GM18951 (cell line): ENCODE results near the gene FBLIM1.

ENCODE experiments used
- POLR2A ChIP-seq: IDR thresholded peaks from 4 replicates; pipeline ENCODE4 v1.6.1; 2011; ENCODE audit warnings: mild to moderate bottlenecking; ENCODE audit not compliant: insufficient read length, insufficient read depth; ENCODE audit errors: extremely low read depth
- in situ Hi-C: fragments of 300-500 bp; cut with MboI; formaldehyde crosslinking; loops from one replicate; pipeline ENCODE4 v1.12.0; 2022; ENCODE audit warnings: low sequenced_read_pairs, mixed read lengths, inconsistent platforms; ENCODE audit not compliant: unreplicated experiment

FBLIM1 gene

DNA sequence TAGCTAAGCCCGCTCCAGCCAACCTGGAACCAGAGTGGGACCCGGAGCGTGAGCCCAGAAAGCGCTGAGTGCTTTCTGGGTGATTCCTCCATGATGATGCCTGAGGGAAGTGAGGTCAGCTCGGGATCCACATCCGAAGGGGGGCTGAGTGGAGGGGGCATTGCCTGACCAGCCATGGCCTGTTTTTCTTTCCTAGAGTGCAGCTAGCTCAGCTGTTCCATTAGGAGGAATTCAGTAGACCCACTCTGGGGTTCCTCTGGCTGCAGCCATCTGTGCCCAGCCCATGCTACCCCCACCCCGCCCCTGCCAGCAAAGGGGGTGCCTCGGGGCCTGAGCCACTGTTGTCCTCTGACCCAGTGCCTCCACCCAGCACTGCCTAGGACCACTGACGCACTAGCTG is 32.1 kb upstream of the FBLIM1 start:
- in situ Hi-C loops, result loop anchor here (25.0 kb wide), 1 partner anchor 389 kb away; no protein-coding TSS in a partner anchor
- no peak for TF ChIP-seq POLR2A

DNA sequence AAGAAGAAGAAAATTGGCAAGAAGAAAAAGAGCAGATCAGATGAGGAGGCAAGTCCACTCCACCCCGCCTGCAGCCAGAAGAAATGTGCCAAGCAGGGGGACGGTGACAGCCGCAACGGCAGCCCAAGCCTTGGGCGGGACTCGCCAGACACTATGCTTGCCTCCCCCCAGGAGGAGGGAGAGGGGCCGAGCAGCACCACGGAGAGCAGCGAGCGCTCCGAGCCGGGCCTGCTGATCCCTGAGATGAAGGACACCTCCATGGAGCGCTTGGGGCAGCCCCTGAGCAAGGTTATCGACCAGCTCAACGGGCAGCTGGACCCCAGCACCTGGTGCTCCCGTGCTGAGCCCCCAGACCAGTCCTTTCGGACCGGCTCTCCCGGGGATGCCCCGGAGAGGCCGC is 31.6 kb upstream of the FBLIM1 start:
- TF ChIP-seq POLR2A, result no peak
- in situ Hi-C loops, result loop anchor here (25.0 kb wide), 1 partner anchor 390 kb away; no protein-coding TSS in a partner anchor

DNA sequence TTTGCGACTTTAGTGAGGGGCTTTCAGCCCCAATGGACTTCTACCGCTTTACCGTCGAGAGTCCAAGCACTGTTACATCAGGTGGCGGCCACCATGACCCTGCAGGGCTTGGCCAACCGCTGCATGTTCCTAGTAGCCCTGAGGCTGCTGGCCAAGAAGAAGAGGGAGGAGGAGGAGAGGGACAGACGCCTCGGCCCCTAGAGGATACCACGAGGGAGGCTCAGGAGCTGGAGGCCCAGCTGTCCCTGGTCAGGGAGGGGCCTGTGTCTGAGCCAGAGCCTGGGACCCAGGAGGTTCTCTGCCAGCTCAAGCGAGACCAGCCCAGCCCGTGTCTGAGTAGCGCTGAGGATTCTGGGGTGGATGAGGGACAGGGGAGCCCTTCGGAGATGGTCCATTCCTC is 31.2 kb upstream of the FBLIM1 start:
- in situ Hi-C loops, result loop anchor here (25.0 kb wide), 1 partner anchor 390 kb away; no protein-coding TSS in a partner anchor
- no peak for TF ChIP-seq POLR2A

DNA sequence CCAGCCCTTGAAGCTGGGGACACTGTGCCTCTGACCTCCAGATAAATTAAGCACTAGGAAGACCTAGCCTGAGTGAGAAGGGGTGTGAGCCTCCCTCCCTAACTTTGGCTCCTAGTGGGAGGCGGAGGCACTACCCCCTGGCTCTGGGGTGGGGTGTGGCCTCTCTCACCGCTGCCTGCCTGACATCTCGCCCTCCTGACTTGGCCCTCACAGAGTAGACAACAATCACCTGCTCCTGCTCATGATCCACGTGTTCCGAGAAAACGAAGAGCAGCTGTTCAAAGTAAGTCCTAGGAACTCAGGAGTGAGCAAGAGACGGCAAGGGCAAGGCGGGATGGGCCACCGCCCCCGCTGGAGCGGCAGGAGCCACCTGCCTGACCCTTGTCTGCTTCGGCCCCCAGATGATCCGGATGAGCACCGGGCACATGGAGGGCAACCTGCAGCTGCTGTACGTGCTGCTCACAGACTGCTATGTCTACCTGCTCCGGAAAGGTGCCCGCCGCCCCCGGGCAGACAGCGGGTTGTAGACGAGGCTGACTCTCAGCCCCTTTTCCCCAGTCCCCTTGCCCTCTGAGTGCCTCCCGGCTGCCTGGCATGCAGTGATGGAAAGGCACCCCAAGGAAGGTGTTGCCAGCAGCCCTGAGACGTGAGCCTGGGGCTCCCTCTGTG is 30.6 kb upstream of the FBLIM1 start:
- no peak for TF ChIP-seq POLR2A
- in situ Hi-C loops, result loop anchor here (25.0 kb wide), 1 partner anchor 391 kb away; no protein-coding TSS in a partner anchor

DNA sequence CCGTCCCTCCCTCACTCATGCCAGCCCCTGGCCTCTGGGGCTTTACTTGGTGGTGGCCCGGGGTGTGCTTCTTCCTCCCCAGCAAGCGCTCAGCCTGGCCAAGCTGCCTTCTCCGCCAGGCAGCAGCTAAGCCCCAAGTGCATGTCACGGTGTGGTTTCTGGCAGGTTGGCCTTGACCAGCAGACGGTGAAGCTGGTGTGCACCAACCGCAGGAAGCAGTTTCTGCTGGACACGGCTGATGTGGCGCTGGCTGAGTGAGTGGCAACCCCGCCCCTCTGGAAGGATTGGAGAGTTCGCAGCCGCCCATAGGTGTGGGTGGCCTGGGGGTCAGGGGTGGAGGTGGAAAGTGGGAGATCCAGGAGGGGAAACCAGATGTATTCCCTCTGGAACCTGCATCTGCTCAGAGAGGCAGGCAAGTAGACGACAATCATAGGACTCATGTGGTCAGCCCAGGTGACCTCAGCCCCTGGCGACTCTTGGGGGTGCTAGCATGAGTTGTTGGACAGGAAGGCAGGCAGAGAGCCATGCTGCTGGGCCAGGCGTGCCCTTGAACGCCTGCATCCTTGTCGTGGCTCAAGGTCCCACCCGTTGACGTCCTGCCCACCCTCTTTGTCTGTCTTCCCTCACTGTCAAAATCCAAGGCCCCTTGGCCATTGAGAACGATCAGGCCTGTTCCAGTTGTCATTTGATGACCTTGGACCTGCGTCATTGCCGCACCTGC is 29.5 kb upstream of the FBLIM1 start:
- in situ Hi-C loops, result loop anchor here (25.0 kb wide), 1 partner anchor 392 kb away; no protein-coding TSS in a partner anchor
- no peak for TF ChIP-seq POLR2A

DNA sequence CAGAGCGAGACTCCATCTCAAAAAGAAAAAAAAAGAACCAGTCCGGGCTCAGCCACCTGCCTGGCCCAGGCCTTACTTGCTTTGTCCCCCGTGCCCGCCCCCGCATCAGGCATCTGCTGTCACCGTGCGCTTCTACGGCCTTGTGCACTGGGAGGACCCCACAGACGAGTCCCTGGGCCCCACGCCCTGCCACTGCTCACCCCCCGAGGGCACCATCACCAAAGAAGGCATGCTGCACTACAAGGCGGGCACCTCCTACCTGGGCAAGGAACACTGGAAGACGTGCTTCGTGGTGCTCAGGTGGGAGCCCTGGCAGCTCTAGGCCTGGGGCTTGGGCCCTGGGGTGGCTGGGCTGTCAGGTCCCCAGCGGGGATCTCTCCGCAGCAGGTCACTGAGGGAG is 28.2 kb upstream of the FBLIM1 start:
- in situ Hi-C loops, result loop anchor here (25.0 kb wide), 1 partner anchor 393 kb away; no protein-coding TSS in a partner anchor
- TF ChIP-seq POLR2A, result no peak

DNA sequence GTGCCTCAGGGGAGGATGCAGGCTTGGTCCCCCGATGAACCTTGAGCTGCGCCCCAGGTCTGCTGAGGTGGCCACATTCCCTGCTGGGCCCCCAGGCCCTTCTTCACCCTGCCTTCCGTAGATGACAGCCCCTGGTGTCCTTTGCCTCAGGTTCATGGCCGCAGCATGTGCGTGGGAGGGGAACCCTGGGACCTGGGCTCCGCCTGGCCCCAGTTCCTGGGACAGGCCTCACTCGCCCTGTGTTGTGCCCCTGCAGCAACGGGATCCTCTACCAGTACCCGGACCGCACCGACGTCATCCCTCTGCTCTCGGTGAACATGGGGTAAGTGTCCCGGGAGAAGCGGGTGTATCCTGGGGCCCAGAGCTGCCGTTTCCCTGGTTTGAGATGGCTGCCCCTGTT is 27.7 kb upstream of the FBLIM1 start:
- in situ Hi-C loops, result loop anchor here (25.0 kb wide), 1 partner anchor 394 kb away; no protein-coding TSS in a partner anchor
- TF ChIP-seq POLR2A, result no peak

DNA sequence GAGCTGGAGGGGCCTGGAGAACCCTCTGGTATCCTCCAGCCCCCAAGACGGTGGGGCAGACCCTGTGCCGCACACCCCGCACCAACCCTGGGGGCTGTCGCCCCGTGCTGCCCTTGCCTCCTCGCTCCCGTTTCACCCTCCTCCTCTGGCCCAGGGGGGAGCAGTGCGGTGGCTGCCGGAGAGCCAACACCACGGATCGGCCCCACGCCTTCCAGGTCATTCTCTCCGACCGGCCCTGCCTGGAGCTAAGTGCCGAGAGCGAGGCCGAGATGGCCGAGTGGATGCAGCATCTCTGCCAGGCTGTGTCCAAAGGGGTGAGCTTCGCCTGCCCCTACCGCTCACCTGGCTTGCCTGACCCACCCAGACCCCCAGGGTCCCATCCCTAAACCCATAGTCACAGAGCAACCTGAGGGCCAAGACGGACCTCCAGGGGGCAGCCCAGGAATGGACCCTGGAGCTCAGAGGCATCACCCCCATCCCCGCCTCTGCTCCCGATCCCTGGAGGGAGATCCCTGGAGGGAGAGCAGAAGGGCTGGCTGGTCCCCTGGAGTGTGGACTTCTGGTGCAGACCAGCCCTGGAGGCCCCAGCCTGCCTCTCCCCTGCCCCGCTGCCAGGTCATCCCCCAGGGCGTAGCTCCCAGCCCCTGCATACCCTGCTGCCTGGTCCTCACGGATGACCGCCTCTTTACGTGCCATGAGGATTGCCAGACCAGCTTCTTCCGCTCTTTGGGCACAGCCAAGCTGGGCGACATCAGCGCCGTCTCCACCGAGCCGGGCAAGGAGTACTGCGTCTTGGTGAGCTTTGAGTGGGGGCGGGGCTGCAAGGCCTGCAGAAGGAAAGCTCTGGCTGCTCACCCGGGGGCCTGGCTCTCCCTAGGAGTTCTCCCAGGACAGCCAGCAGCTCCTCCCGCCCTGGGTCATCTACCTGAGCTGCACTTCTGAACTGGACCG is 26.6 kb upstream of the FBLIM1 start:
- no peak for TF ChIP-seq POLR2A
- in situ Hi-C loops, result loop anchor here (25.0 kb wide), 1 partner anchor 395 kb away; no protein-coding TSS in a partner anchor

DNA sequence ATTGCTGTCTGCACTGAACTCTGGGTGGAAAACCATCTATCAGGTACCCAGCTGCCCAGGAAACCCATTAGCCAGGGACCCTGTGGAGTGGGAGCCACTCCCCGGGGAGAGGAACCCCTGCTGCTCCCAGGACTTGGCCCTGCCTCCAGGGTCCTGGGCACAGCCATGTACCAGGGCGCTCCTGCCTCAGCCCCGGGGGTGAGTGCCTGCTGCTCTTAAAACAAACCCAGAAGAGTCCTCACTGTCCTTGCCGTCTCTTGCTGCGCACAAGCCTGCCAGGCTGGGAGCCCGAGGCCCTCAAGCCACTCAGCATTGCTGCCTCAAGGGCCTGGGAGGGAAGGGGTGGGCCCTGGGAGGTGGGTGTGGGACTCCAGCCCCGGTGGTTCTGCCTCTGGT is 25.9 kb upstream of the FBLIM1 start:
- in situ Hi-C loops, result loop anchor here (25.0 kb wide), 1 partner anchor 395 kb away; no protein-coding TSS in a partner anchor
- TF ChIP-seq POLR2A, result no peak

DNA sequence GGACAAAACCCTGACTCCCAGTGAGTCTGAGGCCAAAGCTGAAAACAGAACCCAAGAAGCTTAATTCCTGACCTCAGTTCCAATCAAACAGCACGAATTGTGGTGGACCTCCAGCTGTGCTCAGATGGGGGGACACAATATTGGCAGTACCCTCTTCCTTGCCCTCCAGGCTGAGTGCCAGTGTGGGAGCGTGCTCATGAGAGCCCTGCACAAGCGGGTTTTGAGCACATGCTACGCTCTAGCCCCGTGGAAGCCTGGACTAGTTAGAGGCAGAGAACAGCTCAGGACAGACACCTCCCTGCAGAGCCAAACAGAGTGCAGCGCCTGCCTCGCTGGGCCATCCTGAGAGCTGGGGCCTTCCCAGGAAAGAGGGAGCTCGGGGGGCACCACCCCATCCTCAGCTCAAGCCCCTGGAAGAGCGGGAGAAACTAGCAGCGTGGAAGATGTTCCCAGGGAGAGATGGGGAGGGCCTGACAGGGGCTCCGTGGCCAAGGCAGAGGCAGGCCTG is 25.3 kb upstream of the FBLIM1 start:
- TF ChIP-seq POLR2A, result no peak
- in situ Hi-C loops, result loop anchor here (25.0 kb wide), 1 partner anchor 396 kb away; no protein-coding TSS in a partner anchor

DNA sequence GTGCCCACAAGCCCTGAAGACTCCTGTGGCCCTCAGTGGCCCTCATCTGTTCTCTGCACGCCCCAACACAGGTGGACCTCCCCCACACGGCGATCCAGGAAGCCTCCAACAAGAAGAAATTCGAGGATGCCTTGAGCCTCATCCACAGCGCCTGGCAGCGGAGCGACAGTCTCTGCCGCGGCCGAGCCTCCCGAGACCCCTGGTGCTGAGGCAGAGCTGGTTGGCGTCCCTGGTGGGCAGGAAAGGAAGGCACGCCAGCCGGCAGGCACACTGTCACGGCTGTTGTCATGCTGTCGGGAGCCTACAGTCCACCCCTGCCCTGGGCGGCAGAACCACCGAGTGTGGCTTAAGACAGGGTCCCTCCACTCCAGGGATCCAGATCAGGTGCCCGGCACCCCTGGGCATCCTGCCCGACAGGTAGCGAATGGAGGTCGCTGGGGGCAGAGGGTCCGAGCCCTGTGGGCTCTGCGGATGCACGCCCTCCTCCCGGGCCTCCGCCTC is 24.8 kb upstream of the FBLIM1 start:
- no peak for TF ChIP-seq POLR2A

DNA sequence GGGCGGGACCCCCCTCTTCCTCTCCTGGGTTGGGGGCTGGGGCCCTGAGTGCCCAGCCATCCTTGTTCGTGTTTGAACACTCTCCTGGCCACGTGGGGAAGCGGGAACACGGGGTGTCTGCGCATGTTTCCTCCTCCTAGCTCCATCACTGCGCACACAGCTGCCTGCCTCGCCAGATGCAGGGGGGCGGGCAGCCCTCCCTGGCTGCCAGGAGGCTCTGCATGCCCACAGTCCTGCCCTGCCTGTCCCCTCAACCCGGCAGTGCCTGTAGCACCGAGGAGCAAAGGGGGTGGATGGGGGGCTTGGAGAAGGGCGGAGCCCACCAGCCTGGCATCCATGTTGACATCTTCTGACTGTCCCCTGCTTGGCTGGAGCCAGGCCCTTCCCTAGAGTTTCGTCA is 24.3 kb upstream of the FBLIM1 start:
- in situ Hi-C loops, result loop anchor here (25.0 kb wide), 1 partner anchor 397 kb away; no protein-coding TSS in a partner anchor
- no peak for TF ChIP-seq POLR2A

More for the DNA sequence above, 24.8 kb upstream of the FBLIM1 start:
- in situ Hi-C loops, result loop anchor here (25.0 kb wide), 1 partner anchor 396 kb away; no protein-coding TSS in a partner anchor
